Vagina (tissue), 2 donors: ENCODE data around the gene CTNND2. TPM values are rescaled to one million over a fixed set of nuclear protein-coding genes. Genes with fewer than 3 reads are reported as not detected.

Source experiments
- DNase-seq, 2 donors: peaks; one replicate each; pipeline ENCODE4 v3.0.0-alpha.2; 2017; ENCODE audit errors: extremely low spot score in 2 of 2
- H3K27ac ChIP-seq: fragments of 200-600 bp; sonication (generic); one replicate; pipeline ENCODE4 v1.5.1; 2019
- H3K27me3 ChIP-seq: fragments of 200-600 bp; sonication (generic); one replicate; pipeline ENCODE4 v1.5.1; 2019
- H3K36me3 ChIP-seq, 2 donors: fragments of 200-600 bp; sonication (generic); one replicate each; pipeline ENCODE4 v1.5.1; 2017 to 2019
- H3K4me1 ChIP-seq: fragments of 200-600 bp; sonication (generic); one replicate; pipeline ENCODE4 v1.5.1; 2019
- H3K4me3 ChIP-seq, 2 donors: fragments of 200-600 bp; sonication (generic); 1 replicate in 1 of 2; 2 replicates in 1 of 2; pipeline ENCODE4 v1.5.1; 2016 to 2019
- H3K9me3 ChIP-seq: fragments of 200-600 bp; sonication (generic); one replicate; pipeline ENCODE4 v1.5.1; 2019
- POLR2A ChIP-seq, 2 donors: fragments of 450-650 bp; IDR thresholded peaks; one replicate each; pipeline ENCODE4 v1.6.1; 2017; ENCODE audit warnings: antibody characterized with exemption in 2 of 2, mild to moderate bottlenecking in 2 of 2, moderate library complexity in 2 of 2
- POLR2AphosphoS5 ChIP-seq, 2 donors: sonication (generic); formaldehyde crosslinking; IDR thresholded peaks; one replicate each; pipeline ENCODE4 v1.9.0; 2017; ENCODE audit warnings: antibody characterized with exemption in 2 of 2, mild to moderate bottlenecking in 2 of 2, low read depth in 1 of 2; ENCODE audit not compliant: insufficient read depth in 1 of 2
- intact Hi-C: fragments of 100-400 bp; cut with DNase I; formaldehyde crosslinking; loops from one replicate; pipeline ENCODE4 v1.15.1; 2023
- total RNA-seq: library from RNA; depleted of rRNA; stranded (reverse); fragments of >200 nt; gene quantifications from one replicate; pipeline ENCODE4 v1.2.3, GENCODE V29; 2016
- TF ChIP-seq, protein P1 (sequence below), 3 experiments: fragments of 450-650 bp in 2 of 3; fragments of 200-600 bp in 1 of 3; sonication (generic) in 1 of 3; IDR thresholded peaks; one replicate each; pipeline ENCODE4 v1.5.1; 2017 to 2019; ENCODE audit warnings: antibody characterized with exemption in 3 of 3, mild to moderate bottlenecking in 2 of 3, moderate library complexity in 2 of 3

The CTNND2 gene
- total RNA-seq, 1 donor from 2014 or later: 1.7 TPM

DNA sequence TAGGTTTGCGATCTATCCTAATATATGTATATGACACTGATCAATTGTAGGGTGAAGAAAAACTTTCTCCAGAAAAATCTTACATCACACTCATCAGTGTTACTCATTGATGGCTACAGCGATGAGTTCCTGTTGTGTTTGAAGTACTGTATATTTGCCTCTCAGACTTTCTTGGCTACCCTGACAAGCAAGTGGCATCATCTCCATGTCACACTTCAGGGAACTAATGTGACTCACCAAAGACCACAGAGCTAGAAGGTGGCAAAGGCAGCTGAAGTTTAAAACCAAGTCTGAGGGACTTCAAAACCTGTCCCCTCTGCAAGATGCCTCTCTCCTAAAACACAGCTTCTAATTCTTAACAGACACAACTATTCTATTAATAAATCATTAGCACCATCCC lies 451.4 kb downstream of the CTNND2 start:
- Histone ChIP-seq H3K27me3 (no peaks in the 10 kb centered on the region), H3K4me3 (no peak overlapping the region), H3K4me1 (no peaks in the 10 kb centered on the region), H3K27ac (no peak overlapping the region), H3K36me3 (no peaks in the 10 kb centered on the region), H3K9me3 (no peaks in the 10 kb centered on the region)
- TF ChIP-seq POLR2AphosphoS5 (IDR thresholded peaks at IDR 0.05; ENCODE audit: insufficient read depth in 1 of 2, low read depth in 1 of 2) (no peak), POLR2A (IDR thresholded peaks at IDR 0.05) (no peak)
- TF ChIP-seq, protein P1, sequence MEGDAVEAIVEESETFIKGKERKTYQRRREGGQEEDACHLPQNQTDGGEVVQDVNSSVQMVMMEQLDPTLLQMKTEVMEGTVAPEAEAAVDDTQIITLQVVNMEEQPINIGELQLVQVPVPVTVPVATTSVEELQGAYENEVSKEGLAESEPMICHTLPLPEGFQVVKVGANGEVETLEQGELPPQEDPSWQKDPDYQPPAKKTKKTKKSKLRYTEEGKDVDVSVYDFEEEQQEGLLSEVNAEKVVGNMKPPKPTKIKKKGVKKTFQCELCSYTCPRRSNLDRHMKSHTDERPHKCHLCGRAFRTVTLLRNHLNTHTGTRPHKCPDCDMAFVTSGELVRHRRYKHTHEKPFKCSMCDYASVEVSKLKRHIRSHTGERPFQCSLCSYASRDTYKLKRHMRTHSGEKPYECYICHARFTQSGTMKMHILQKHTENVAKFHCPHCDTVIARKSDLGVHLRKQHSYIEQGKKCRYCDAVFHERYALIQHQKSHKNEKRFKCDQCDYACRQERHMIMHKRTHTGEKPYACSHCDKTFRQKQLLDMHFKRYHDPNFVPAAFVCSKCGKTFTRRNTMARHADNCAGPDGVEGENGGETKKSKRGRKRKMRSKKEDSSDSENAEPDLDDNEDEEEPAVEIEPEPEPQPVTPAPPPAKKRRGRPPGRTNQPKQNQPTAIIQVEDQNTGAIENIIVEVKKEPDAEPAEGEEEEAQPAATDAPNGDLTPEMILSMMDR (IDR thresholded peaks at IDR 0.05): no peak
- intact Hi-C loops: no loop called here
- no peak for DNase-seq

DNA sequence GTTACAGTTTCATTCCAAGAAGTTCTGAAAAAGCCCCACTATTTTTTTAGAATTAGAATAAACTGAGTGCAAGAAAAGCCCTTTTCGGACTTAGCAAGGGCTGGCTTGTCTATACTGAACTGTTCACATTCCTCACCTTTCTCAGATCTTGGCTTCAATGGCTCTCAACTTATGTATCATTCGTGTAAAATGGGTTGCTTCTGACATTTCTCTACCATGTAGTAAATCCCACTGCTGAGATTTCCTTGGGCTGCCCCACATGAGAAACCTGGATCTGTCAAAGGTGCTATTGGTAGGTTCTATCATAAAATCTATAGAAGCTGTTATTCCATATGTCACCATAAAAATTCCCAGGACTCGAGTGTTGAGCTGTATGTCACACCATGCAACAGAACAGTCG lies 454.3 kb downstream of the CTNND2 start:
- intact Hi-C loops: no loop called here
- DNase-seq: no peak
- no peaks in the 10 kb centered on the region for H3K36me3 ChIP-seq
- no peaks in the 10 kb centered on the region for H3K4me1 ChIP-seq
- H3K27ac ChIP-seq: no peak overlapping the region
- no peak overlapping the region for H3K4me3 ChIP-seq
- no peaks in the 10 kb centered on the region for H3K27me3 ChIP-seq
- TF ChIP-seq, protein P1 (IDR thresholded peaks at IDR 0.05): no peak
- TF ChIP-seq POLR2A (IDR thresholded peaks at IDR 0.05) (no peak), POLR2AphosphoS5 (IDR thresholded peaks at IDR 0.05; ENCODE audit: insufficient read depth in 1 of 2, low read depth in 1 of 2) (no peak)
- H3K9me3 ChIP-seq: no peaks in the 10 kb centered on the region

DNA sequence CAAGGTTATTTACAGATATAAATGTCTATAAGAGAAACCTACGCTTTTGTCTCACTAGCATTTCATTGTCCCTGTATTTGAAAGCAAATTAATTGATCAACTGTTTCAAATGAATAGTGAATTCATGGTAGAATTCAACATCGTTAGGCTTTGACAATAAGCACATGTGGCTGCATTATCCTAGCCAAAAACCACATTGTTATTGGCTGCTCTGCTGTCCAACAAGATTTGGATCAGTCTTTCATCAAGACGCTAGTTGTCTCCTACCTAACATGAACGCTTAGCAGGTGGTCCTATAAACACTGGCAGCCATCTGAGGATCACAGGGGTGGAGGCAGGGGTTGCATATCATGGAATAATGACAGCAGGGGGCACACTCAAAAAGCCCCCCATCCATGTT lies 455.0 kb downstream of the CTNND2 start:
- TF ChIP-seq, protein P1 (IDR thresholded peaks at IDR 0.05): no peak
- TF ChIP-seq POLR2AphosphoS5 (IDR thresholded peaks at IDR 0.05; ENCODE audit: insufficient read depth in 1 of 2, low read depth in 1 of 2) (no peak), POLR2A (IDR thresholded peaks at IDR 0.05) (no peak)
- Histone ChIP-seq H3K36me3 (no peaks in the 10 kb centered on the region), H3K9me3 (no peaks in the 10 kb centered on the region), H3K4me1 (no peaks in the 10 kb centered on the region), H3K4me3 (no peak overlapping the region), H3K27ac (no peak overlapping the region), H3K27me3 (no peaks in the 10 kb centered on the region)
- intact Hi-C loops: no loop called here
- DNase-seq: no peak

DNA sequence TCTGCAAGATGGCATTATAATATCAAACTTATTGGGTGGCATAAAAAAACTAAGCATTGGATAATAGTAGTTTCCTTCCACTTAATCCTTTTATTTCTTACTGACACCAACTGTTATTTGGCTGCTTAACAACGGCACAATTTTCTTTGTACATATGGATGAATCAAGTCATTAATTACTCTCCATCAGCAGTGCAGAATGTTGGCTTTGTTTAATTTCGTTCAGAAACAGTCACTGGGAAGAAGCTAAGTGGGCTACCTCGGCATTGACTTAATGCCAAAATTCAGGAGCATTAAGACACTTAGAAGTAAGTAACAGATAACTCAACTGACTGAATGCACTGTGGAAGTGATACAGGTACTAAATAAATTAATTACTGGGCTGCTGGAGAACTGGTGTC lies 460.4 kb downstream of the CTNND2 start:
- no peak for DNase-seq
- no peaks in the 10 kb centered on the region for H3K9me3 ChIP-seq
- H3K27ac ChIP-seq: no peak overlapping the region
- TF ChIP-seq POLR2AphosphoS5 (IDR thresholded peaks at IDR 0.05; ENCODE audit: insufficient read depth in 1 of 2, low read depth in 1 of 2): no peak
- TF ChIP-seq POLR2A (IDR thresholded peaks at IDR 0.05): no peak
- TF ChIP-seq, protein P1 (IDR thresholded peaks at IDR 0.05): no peak
- H3K4me1 ChIP-seq: no peaks in the 10 kb centered on the region
- H3K27me3 ChIP-seq: no peaks in the 10 kb centered on the region
- intact Hi-C loops: no loop called here
- no peaks in the 10 kb centered on the region for H3K36me3 ChIP-seq
- no peak overlapping the region for H3K4me3 ChIP-seq

DNA sequence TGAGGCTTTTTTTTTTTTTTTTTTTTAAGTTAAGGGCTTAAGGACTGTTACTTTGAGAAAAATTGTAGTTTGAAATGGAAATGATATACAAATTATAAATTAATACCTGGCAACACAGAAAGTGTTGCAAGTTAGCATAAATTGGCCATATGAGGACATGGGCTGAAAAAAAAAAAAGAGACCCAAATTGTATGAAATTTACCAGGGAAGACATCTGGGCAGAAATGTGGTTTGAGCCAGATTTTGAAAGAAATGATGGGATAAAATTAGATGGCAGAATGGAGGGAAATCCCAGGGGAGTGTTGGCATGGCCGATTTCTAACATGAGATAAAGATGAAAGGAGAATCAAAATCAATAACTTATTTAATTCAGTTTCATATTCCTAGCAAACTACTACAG lies 472.1 kb downstream of the CTNND2 start:
- DNase-seq: no peak
- no peaks in the 10 kb centered on the region for H3K4me1 ChIP-seq
- intact Hi-C loops: no loop called here
- H3K9me3 ChIP-seq: no peaks in the 10 kb centered on the region
- TF ChIP-seq POLR2A (IDR thresholded peaks at IDR 0.05) (no peak), POLR2AphosphoS5 (IDR thresholded peaks at IDR 0.05; ENCODE audit: insufficient read depth in 1 of 2, low read depth in 1 of 2) (no peak)
- TF ChIP-seq, protein P1 (IDR thresholded peaks at IDR 0.05): no peak
- H3K4me3 ChIP-seq: no peak overlapping the region
- no peaks in the 10 kb centered on the region for H3K27me3 ChIP-seq
- H3K36me3 ChIP-seq: no peaks in the 10 kb centered on the region
- no peak overlapping the region for H3K27ac ChIP-seq
